D721Med (cell line): ENCODE data around the gene ZNF132.

Experiments used
- DNase-seq: peaks from one replicate; pipeline ENCODE4 v3.0.0; 2011; ENCODE audit warnings: low spot score; ENCODE audit not compliant: insufficient read length
- FAIRE-seq: peaks from 2 replicates; lab custom pipeline; 2011; peaks lifted over from hg19 to GRCh38; lab: Jason Lieb, UNC
- TF ChIP-seq, protein P1 (sequence below): IDR thresholded peaks from 2 replicates; pipeline ENCODE4 v1.5.1; 2012; ENCODE audit warnings: mild to moderate bottlenecking, control low read depth; ENCODE audit not compliant: insufficient read depth; ENCODE audit errors: missing control alignments

The ZNF132 gene

DNA sequence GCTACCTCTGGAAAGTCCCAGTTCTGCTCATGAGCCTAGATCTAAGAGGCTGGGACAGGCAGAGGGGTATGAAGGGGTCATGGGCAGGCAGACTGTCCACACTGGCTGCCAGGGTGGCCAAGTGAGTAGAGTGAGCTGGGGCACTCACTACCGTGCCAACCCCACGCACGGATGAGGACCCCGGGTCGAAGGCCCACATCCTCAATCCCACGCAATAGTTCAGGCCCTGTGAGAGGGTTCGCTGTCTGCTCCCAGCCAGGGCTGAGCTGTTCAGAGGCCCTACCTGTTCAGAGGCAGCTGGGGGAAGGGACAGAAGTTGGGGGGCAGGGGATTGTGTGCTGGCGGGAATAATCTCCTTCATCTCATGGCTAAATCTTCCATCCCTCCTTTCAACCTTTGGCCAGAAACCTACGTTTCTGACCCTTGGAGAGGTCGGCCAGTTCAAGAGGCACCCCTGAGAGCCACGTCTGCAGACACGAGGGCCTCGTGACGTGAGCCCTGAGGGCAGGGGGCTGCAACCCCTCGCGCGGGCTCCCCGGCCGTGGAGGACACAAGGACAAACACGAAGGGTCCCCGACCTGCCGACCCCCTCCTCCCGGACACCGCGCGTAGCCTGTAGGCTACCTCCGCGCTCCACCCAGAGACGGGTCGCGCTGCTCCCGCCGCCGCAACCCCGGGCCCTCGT lies 53.9 kb downstream of the ZNF132 start:
- TF ChIP-seq, protein P1, sequence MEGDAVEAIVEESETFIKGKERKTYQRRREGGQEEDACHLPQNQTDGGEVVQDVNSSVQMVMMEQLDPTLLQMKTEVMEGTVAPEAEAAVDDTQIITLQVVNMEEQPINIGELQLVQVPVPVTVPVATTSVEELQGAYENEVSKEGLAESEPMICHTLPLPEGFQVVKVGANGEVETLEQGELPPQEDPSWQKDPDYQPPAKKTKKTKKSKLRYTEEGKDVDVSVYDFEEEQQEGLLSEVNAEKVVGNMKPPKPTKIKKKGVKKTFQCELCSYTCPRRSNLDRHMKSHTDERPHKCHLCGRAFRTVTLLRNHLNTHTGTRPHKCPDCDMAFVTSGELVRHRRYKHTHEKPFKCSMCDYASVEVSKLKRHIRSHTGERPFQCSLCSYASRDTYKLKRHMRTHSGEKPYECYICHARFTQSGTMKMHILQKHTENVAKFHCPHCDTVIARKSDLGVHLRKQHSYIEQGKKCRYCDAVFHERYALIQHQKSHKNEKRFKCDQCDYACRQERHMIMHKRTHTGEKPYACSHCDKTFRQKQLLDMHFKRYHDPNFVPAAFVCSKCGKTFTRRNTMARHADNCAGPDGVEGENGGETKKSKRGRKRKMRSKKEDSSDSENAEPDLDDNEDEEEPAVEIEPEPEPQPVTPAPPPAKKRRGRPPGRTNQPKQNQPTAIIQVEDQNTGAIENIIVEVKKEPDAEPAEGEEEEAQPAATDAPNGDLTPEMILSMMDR: no peak
- DNase-seq (no peak), FAIRE-seq (no peak)

DNA sequence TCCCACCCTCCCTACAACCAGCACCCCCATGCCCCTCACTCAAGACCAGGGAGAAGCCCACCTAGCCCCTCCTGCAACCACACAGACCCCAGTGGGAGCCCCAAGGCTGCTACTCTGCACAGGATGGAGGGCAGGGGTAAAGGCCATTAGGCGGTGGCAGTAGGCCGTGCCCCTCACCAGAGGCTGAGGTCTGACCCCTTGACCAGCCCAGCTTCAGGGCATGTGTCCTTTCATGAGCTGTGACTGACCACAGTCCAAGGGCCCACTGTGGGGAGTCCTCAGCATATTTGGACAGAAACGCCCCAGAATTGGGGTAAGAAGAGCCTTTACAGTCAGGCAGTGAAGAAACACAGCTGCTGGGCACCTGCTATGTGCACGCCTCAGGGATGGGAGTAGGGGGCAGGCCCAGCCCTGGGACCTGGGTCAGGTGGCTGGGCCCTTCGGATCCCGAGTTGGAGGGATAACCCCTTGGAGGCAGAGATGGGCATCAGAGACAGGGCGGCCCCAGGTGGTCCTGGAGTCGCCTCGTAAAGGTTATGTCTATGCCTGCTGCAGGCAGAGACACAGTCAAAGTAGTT lies 54.6 kb downstream of the ZNF132 start:
- DNase-seq: no peak
- no peak for FAIRE-seq
- TF ChIP-seq, protein P1: no peak

DNA sequence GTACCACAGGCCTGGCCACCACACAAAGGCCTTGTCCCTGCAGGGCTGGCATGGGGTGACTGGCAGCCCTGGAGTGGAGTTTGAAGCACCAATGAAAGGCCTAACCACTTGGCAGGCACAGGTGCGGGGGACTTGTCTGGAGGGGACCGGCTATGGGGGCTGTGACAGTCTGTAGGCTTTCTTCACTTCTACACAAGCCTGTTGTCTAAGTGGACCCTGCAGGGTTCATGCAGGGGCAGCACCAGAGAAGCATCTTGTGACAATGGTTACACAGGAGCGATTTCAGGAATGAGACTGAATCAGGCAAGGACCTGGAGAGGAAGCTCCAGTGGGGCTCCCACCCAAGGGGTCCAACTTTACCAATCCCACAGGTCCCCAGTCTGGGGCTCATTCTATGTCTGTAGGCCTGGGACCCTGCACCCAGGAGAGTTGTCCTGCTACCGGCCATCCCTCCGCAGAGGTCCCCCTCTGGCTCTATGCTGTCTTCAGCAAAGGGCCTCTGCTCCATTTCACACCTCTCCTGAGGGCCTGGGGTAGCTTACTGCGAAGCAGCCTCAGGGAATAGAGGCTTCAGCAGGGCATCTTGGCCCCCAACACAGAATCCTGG lies 56.9 kb downstream of the ZNF132 start:
- TF ChIP-seq, protein P1: no peak
- no peak for FAIRE-seq
- DNase-seq: no peak
